LNCAP (cell line): ENCODE results near the gene ANGPTL8.

Experiments
- TF ChIP-seq, protein P1 (sequence below): fragments of 450-650 bp; IDR thresholded peaks from 2 replicates; pipeline ENCODE4 v1.5.1; 2017; ENCODE audit warnings: mild to moderate bottlenecking

The ANGPTL8 gene

DNA sequence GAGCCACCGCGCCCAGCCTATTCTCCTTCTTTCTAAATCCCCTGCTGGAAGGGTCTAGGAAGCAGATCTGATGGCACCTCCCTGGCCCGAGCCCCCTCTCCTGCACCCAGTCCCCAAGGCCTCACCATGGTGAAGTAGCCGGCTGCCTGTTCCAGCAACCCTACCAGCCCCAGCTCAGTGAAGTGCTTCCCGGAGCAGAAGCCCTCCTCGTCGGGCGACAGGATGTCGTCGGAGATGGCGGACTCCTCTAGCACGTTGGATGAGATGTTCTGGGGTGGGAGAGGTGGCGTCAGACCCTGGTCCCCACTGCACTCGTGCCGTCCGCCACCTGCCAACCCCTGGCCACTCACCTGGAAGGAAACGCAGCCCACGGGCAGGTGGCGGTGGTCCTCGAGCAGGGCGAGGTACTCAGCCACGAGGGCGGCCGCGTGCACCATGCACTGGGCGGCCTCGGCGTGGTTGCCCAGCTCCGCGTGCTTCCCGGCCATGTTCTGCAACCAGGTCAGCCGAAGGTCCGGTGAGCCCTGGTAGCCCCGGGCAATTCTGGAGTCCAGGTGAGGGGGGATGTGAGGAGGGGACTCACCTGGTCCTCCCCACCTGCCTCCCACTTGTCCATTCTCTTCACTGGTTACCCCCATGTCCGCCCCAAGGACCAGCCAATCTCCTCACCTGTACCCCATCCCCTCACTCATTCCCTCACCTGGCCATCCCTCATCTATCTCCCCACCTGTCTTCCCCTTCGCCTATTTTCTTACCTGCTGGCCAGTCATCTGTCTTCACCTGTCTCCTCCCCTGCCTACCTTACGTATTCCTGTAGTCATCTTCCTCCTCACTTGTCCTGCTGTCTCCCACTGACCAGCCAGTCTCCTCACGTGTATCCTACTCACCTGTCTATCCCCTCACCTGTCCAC, 30.6 kb upstream of the ANGPTL8 start:
- TF ChIP-seq, protein P1, sequence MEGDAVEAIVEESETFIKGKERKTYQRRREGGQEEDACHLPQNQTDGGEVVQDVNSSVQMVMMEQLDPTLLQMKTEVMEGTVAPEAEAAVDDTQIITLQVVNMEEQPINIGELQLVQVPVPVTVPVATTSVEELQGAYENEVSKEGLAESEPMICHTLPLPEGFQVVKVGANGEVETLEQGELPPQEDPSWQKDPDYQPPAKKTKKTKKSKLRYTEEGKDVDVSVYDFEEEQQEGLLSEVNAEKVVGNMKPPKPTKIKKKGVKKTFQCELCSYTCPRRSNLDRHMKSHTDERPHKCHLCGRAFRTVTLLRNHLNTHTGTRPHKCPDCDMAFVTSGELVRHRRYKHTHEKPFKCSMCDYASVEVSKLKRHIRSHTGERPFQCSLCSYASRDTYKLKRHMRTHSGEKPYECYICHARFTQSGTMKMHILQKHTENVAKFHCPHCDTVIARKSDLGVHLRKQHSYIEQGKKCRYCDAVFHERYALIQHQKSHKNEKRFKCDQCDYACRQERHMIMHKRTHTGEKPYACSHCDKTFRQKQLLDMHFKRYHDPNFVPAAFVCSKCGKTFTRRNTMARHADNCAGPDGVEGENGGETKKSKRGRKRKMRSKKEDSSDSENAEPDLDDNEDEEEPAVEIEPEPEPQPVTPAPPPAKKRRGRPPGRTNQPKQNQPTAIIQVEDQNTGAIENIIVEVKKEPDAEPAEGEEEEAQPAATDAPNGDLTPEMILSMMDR, result no peak

DNA sequence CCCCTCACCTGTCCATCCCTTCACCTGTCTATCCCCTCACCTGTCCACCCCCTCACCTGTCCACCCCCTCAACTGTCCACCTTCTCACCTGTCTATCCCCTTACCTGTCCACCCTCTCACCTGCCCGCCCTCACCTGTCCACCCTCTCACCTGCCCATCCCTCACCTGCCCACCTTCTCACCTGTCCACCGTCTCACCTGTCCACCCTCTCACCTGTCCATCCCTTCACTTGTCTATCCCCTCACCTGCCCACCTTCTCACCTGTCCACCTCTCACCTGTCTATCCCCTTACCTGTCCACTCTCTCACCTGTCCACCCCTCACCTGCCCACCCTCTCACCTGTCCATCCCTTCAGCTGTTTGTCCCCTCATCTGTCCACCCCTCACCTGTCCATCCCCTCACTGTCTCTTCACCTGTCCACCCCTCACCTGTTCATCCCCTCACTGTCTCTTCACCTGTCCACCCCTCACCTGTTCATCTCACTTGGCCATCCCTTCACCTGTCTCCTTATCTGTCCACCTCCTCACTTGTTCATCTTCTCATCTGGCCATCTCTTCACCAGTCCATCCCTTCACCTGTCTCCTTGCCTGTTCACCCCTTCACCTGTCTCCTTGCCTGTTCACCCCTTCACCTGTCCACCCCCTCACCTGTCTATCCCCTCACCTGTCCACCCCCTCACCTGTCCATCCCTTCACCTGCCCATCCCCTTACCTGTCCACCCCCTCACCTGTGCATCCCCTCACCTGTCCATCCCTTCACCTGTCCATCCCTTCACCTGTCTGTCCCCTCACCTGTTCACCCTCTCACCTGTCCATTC, 29.4 kb upstream of the ANGPTL8 start:
- TF ChIP-seq, protein P1, result no peak

DNA sequence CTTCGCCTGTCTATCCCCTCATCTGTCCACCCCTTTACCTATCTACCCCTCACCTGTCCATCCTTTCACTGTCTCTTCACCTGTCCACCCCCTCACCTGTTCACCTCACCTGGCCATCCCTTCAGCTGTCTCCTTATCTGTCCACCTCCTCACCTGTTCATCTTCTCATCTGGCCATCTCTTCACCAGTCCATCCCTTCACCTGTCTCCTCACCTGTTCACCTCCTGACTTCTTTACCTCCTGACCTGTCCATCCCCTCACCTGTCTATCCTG, 28.8 kb upstream of the ANGPTL8 start:
- TF ChIP-seq, protein P1, result no peak

DNA sequence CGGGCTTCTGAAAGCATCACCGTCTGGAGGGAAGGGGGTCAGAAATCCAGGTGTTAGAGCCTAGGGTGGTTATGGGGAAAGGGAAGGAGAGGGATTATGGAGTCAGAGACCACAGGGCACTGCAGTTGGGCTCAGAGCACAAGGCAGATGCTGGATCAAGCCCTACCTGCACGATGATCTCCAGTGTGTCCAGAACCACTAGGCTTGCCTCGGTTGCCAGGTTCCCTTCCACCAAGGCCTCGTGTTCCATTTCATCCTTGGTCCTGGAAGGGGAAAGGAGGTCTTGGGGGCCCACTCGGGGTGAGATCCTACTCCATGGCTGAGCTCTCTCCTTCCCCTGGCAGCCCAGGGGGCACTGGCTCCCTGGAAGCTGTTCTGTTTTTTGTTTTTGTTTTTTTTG, 25.0 kb upstream of the ANGPTL8 start:
- TF ChIP-seq, protein P1, result no peak

DNA sequence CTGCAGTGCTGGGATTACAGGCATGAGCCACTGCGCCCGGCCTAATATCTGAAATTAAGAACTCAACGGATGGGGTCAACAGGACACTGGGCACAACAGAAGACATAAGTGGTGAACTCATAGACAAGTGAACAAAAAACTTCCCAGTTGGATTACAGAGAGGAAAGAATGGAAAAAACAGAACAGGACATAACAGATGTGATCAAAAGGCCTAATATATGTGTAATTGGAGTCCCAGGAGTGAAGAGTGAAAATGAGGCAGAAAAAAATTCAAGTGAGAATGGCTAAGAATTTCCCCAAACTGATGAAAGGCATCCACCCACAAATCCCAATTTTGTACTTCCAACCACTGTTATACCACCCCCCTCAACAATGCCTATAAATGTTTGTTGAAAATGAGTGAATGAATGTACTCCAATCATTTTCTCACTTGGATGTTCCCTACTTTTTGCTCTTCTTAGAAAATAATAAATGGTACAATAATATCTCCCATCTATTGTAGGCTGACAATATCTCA, 18.3 kb upstream of the ANGPTL8 start:
- TF ChIP-seq, protein P1, result no peak

DNA sequence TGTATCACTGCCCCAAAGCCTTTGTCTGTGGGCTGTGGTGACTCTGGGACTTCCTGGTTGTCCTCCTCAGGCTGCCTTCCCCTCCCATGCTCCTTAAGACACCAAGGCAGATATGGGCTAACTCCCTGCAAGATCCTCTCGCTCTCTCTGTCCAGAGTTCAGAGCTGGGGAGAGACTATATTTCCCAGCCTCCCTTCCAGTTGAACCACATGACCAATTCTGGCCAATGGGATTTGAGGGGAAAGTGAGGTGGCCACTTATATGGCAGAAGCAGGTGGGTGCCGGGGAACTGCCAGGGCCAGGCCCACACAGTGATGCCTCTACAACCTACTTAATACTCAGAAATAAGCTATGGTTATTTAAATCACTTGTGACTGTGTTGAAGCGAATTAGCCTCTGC, 16.2 kb upstream of the ANGPTL8 start:
- TF ChIP-seq, protein P1, result no peak

DNA sequence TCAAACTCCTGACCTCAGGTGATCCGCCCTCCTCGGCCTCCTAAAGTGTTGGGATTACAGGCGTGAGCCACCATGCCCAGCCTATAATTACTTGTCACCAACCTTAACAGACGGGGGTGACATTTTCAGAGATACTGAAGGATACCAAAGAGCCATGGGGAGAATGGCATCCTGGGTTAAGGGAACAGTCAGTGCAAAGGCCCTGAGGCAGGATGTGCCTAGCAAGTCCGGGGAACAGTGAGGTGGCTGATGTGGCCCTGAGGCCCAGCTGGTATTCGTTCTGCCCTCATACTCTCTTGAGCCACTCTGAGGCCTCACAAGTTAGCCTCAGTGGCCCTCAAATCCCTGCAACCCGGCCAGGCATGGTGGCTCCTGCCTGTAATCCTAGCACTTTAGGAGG, 15.0 kb upstream of the ANGPTL8 start:
- TF ChIP-seq, protein P1, result no peak
